Measurements from ENCODE around the gene ZNF841.

GRCh38 chr19:52141203-52141602 is 45.6 kb upstream of the ZNF841 start:
- no peak for TF ChIP-seq CTCF (conservative IDR thresholded peaks at IDR 0.05 in 1 of 2, IDR thresholded peaks at IDR 0.05 in 1 of 2; ENCODE audit: extremely low read depth in 1 of 2, insufficient read depth in 1 of 2, low read depth in 1 of 2, low read length in 2 of 2)
- TF ChIP-seq EZH2 (IDR thresholded peaks at IDR 0.05; ENCODE audit: borderline replicate concordance, low read length) = no peak

All from mammary epithelial cell (primary cell).